IMR-90 (cell line): ENCODE measurements around the gene MRPL11. TPM values are rescaled to one million over a fixed set of nuclear protein-coding genes. Genes with fewer than 3 reads are reported as not detected.
A peak's percentile ranks its signal among the peaks of the same experiment; 100 is the strongest.

Experiments used
- ATAC-seq: fragments of 200-7000 bp; cut with Tn5 transposase; 2 replicates; pipeline ENCODE4 v1.9.1; 2020; ENCODE audit warnings: low read depth, mild to moderate bottlenecking, moderate library complexity
- BruUV-seq: library from RNA; stranded (reverse); fragments of 400-500 nt; replicated peaks from 2 replicates; lab custom pipeline; 2021; lab: Mats Ljungman, UMichigan
- CTCF ChIA-PET: fragments of 300-600 bp; formaldehyde crosslinking; extraction: SDS; loops from one replicate; lab custom pipeline; 2021; ENCODE audit warnings: antibody characterized with exemption; lab: Yijun Ruan, JAX
- POLR2A ChIA-PET: fragments of 300-600 bp; sonication (Branson Sonifier 250); formaldehyde crosslinking; loops from one replicate; lab custom pipeline; 2022; ENCODE audit warnings: antibody characterized with exemption; ENCODE audit not compliant: unreplicated experiment; lab: Charles Lee
- DNase-seq: peaks from one replicate; pipeline ENCODE4 v3.0.0; 2013
- H2AFZ ChIP-seq: replicated peaks from 2 replicates; pipeline ENCODE3; 2013; ENCODE audit warnings: low read length, mild to moderate bottlenecking; ENCODE audit not compliant: poor library complexity
- H2AK5ac ChIP-seq: 2 replicates; pipeline ENCODE4 v1.6.1; 2013; ENCODE audit warnings: low read depth, low read length, inconsistent platforms
- H2AK9ac ChIP-seq: replicated peaks from 2 replicates; pipeline ENCODE3; 2013; ENCODE audit warnings: mild to moderate bottlenecking, low read depth, low read length, moderate library complexity; ENCODE audit not compliant: poor library complexity
- H2BK120ac ChIP-seq: 2 replicates; pipeline ENCODE4 v1.6.1; 2013; ENCODE audit warnings: low read depth, low read length, inconsistent platforms
- H2BK15ac ChIP-seq: 3 replicates; pipeline ENCODE4 v1.6.1; 2013; ENCODE audit warnings: low read depth, low read length, inconsistent platforms
- H2BK20ac ChIP-seq: 2 replicates; pipeline ENCODE4 v1.6.1; 2013; ENCODE audit warnings: low read depth, mild to moderate bottlenecking, inconsistent platforms, low read length, moderate library complexity
- H2BK5ac ChIP-seq: 2 replicates; pipeline ENCODE4 v1.6.1; 2013; ENCODE audit warnings: mild to moderate bottlenecking, low read depth, low read length, inconsistent platforms; ENCODE audit not compliant: poor library complexity, severe bottlenecking
- H3K14ac ChIP-seq: replicated peaks from 2 replicates; pipeline ENCODE4 v1.6.1; 2013; ENCODE audit warnings: low read depth, low read length, inconsistent platforms
- H3K18ac ChIP-seq: 2 replicates; pipeline ENCODE4 v1.6.1; 2013; ENCODE audit warnings: low read depth, low read length, control low read depth
- H3K23ac ChIP-seq: 2 replicates; pipeline ENCODE4 v1.6.1; 2013; ENCODE audit warnings: low read depth, low read length, inconsistent platforms
- H3K27ac ChIP-seq: 2 replicates; pipeline ENCODE4 v1.5.1; 2013; ENCODE audit warnings: mild to moderate bottlenecking, control low read depth, low read length; ENCODE audit not compliant: insufficient read depth
- H3K27me3 ChIP-seq: 2 replicates; pipeline ENCODE4 v1.6.1; 2013; ENCODE audit warnings: low read length; ENCODE audit not compliant: control insufficient read depth, insufficient read depth
- H3K36me3 ChIP-seq: 2 replicates; pipeline ENCODE4 v1.6.1; 2013; ENCODE audit warnings: low read length, mixed read lengths; ENCODE audit not compliant: control insufficient read depth, insufficient read depth
- H3K4ac ChIP-seq: 2 replicates; pipeline ENCODE4 v1.6.1; 2013; ENCODE audit warnings: low read depth, low read length, inconsistent platforms
- H3K4me1 ChIP-seq: 2 replicates; pipeline ENCODE4 v1.6.1; 2013; ENCODE audit warnings: low read length, mixed read lengths; ENCODE audit not compliant: control insufficient read depth, insufficient read depth
- H3K4me2 ChIP-seq: 2 replicates; pipeline ENCODE4 v1.6.1; 2013; ENCODE audit warnings: low read depth, mild to moderate bottlenecking, control low read depth, low read length, moderate library complexity
- H3K4me3 ChIP-seq: 2 replicates; pipeline ENCODE4 v1.5.1; 2013; ENCODE audit warnings: low read depth, mild to moderate bottlenecking, control low read depth, low read length, moderate library complexity; ENCODE audit not compliant: insufficient read depth
- H3K56ac ChIP-seq: 2 replicates; pipeline ENCODE4 v1.6.1; 2013; ENCODE audit warnings: low read length, inconsistent platforms; ENCODE audit not compliant: insufficient read depth; ENCODE audit errors: extremely low read depth
- H3K79me1 ChIP-seq, 2 experiments: 2 replicates each; pipeline ENCODE4 v1.6.1; 2013; ENCODE audit warnings: low read length in 2 of 2, inconsistent platforms in 1 of 2, low read depth in 1 of 2
- H3K9ac ChIP-seq: 2 replicates; pipeline ENCODE4 v1.6.1; 2013; ENCODE audit warnings: low read depth, low read length, control low read depth
- H3K9me1 ChIP-seq: 2 replicates; pipeline ENCODE4 v1.6.1; 2013; ENCODE audit warnings: low read length, inconsistent platforms; ENCODE audit not compliant: insufficient read depth
- H3K9me3 ChIP-seq: 2 replicates; pipeline ENCODE4 v1.6.1; 2013; ENCODE audit warnings: low read length; ENCODE audit not compliant: control insufficient read depth, insufficient read depth
- H4K20me1 ChIP-seq: 2 replicates; pipeline ENCODE4 v1.6.1; 2013; ENCODE audit warnings: low read length, inconsistent platforms; ENCODE audit not compliant: insufficient read depth
- H4K5ac ChIP-seq: 2 replicates; pipeline ENCODE4 v1.6.1; 2013; ENCODE audit warnings: mild to moderate bottlenecking, low read depth, low read length, control low read depth
- H4K8ac ChIP-seq, 2 experiments: 2 replicates each; pipeline ENCODE4 v1.6.1; 2013; ENCODE audit warnings: low read depth in 2 of 2, low read length in 2 of 2, control low read depth in 1 of 2, inconsistent platforms in 1 of 2
- H4K91ac ChIP-seq: 2 replicates; pipeline ENCODE4 v1.6.1; 2013; ENCODE audit warnings: low read depth, low read length, inconsistent platforms; ENCODE audit not compliant: insufficient read depth
- BHLHE40 ChIP-seq: fragments of 150-350 bp; IDR thresholded peaks from 2 replicates; pipeline ENCODE4 v1.6.1; 2016; ENCODE audit warnings: mild to moderate bottlenecking, low read depth, low read length
- CEBPB ChIP-seq: IDR thresholded peaks from 2 replicates; pipeline ENCODE4 v1.6.1; 2012; ENCODE audit warnings: low read depth, low read length, improper control_type of control experiment
- CHD1 ChIP-seq: IDR thresholded peaks from 2 replicates; pipeline ENCODE4 v1.6.1; 2012; ENCODE audit warnings: low read depth, low read length, improper control_type of control experiment
- CTCF ChIP-seq: conservative IDR thresholded peaks from 2 replicates; pipeline ENCODE4 v1.5.1; 2012; ENCODE audit warnings: mild to moderate bottlenecking, low read depth, low read length, improper control_type of control experiment
- ELK1 ChIP-seq: fragments of 150-350 bp; IDR thresholded peaks from 2 replicates; pipeline ENCODE4 v1.6.1; 2016; ENCODE audit warnings: low read depth, mild to moderate bottlenecking, low read length, moderate library complexity, borderline replicate concordance
- FOS ChIP-seq: fragments of 150-350 bp; IDR thresholded peaks from 2 replicates; pipeline ENCODE4 v1.6.1; 2016; ENCODE audit warnings: low read depth, low read length
- MAZ ChIP-seq: IDR thresholded peaks from 2 replicates; pipeline ENCODE4 v1.6.1; 2012; ENCODE audit warnings: low read depth, mild to moderate bottlenecking, low read length, improper control_type of control experiment, moderate library complexity, borderline replicate concordance
- MXI1 ChIP-seq: IDR thresholded peaks from 2 replicates; pipeline ENCODE4 v1.6.1; 2012; ENCODE audit warnings: low read depth, mild to moderate bottlenecking, low read length, moderate library complexity, borderline replicate concordance
- NFE2L2 ChIP-seq: fragments of 150-350 bp; IDR thresholded peaks from 2 replicates; pipeline ENCODE4 v1.6.1; 2016; ENCODE audit warnings: low read depth, mild to moderate bottlenecking, low read length
- POLR2A ChIP-seq: IDR thresholded peaks from 2 replicates; pipeline ENCODE4 v1.6.1; 2012; ENCODE audit warnings: mild to moderate bottlenecking, low read depth, low read length
- RAD21 ChIP-seq: IDR thresholded peaks from 2 replicates; pipeline ENCODE4 v1.6.1; 2012; ENCODE audit warnings: low read length, improper control_type of control experiment
- RCOR1 ChIP-seq: IDR thresholded peaks from 2 replicates; pipeline ENCODE4 v1.6.1; 2012; ENCODE audit warnings: mild to moderate bottlenecking, low read length, improper control_type of control experiment; ENCODE audit not compliant: insufficient replicate concordance
- RFX5 ChIP-seq: IDR thresholded peaks from 2 replicates; pipeline ENCODE4 v1.8.0; 2012; ENCODE audit warnings: low read depth, mild to moderate bottlenecking, low read length, moderate library complexity
- SMC3 ChIP-seq: fragments of 150-350 bp; IDR thresholded peaks from 2 replicates; pipeline ENCODE4 v1.6.1; 2016; ENCODE audit warnings: low read depth, mild to moderate bottlenecking, antibody characterized with exemption, low read length, moderate library complexity
- WGBS, 2 experiments: methylation state at CpG; one replicate each; pipeline versions ENCODE4 v1.1.5 to v1.1.7; 2013; ENCODE audit warnings: missing lambda C conversion rate in 2 of 2; ENCODE audit not compliant: insufficient read length in 1 of 2; ENCODE audit errors: extremely low coverage in 2 of 2; 5-methylcytosine and 5-hydroxymethylcytosine counted together
- dilution Hi-C: fragments of 300-500 bp; cut with HindIII; formaldehyde crosslinking; loops from one replicate; pipeline ENCODE4 v1.14.3; 2018; ENCODE audit warnings: low sequenced_read_pairs; ENCODE audit not compliant: unreplicated experiment
- in situ Hi-C: fragments of 300-500 bp; cut with MboI; formaldehyde crosslinking; loops from 3 replicates; pipeline ENCODE4 v1.14.3; 2019; ENCODE audit warnings: low sequenced_read_pairs, inconsistent platforms, mixed read lengths
- intact Hi-C: fragments of 100-400 bp; cut with micrococcal nuclease; formaldehyde crosslinking; loops from 2 replicates; pipeline ENCODE4 v1.10.0; 2022
- polyA plus RNA-seq, 3 experiments: library from polyadenylated mRNA; depleted of rRNA; stranded (reverse); fragments of >200 nt; gene quantifications; 2 replicates each; pipeline ENCODE4 v1.2.3, GENCODE V29; 2012; ENCODE audit warnings: low replicate concordance in 1 of 3
- total RNA-seq: library from RNA; depleted of rRNA; stranded (reverse); fragments of >200 nt; gene quantifications from 2 replicates; pipeline ENCODE4 v1.2.3, GENCODE V29; 2012

The MRPL11 gene
- total and polyA plus RNA-seq, 2 of the 4 experiments (the other 2 are of a cell fraction): 45.5 to 45.6 TPM

GRCh38 chr11:66418168-66418985 lies 20.3 kb downstream of the MRPL11 start:
- H2BK120ac ChIP-seq: no peak overlapping the region
- H2AK5ac ChIP-seq: 0 out of 2 replicates have a peak overlapping the region, but pooled peaks have one; percentile 33
- peaks cover 33% of the 10 kb centered on the region for H3K9me1 ChIP-seq
- H2AK9ac ChIP-seq: peak overlapping the region; percentile 38
- no TSS peak for BruUV-seq
- H3K9me3 ChIP-seq: no peaks in the 10 kb centered on the region
- no peak overlapping the region for H4K91ac ChIP-seq
- H3K27me3 ChIP-seq: peaks cover 6% of the 10 kb centered on the region
- CTCF ChIA-PET: interaction anchor here (0.6 to 1.3 kb wide), 5 partner anchors 9 to 65 kb away, joined by 3 to 9 read pairs (median 6); no protein-coding TSS in a partner anchor
- H3K79me1 ChIP-seq: peaks cover 0 to 31% of the 10 kb centered on the region in 2 experiments; a peak in 2 of 4 replicates
- ATAC-seq (peak; percentile 84), DNase-seq (peak; percentile 97)
- dilution Hi-C loops: no loop called here
- peak overlapping the region; percentile 25 for H2AFZ ChIP-seq
- no peak overlapping the region for H3K18ac ChIP-seq
- H3K4me3 ChIP-seq: no peak overlapping the region
- WGBS, 2 experiments: no CpG with 5 or more reads among the region's 16 CpGs
- no peak overlapping the region for H2BK15ac ChIP-seq
- no peak overlapping the region for H2BK5ac ChIP-seq
- no peak overlapping the region for H3K56ac ChIP-seq
- no peak overlapping the region for H3K27ac ChIP-seq
- no peak overlapping the region for H2BK20ac ChIP-seq
- H3K14ac ChIP-seq: no peak overlapping the region
- H3K36me3 ChIP-seq: no peaks in the 10 kb centered on the region
- H3K9ac ChIP-seq: no peak overlapping the region
- H4K20me1 ChIP-seq: peaks cover 50% of the 10 kb centered on the region
- H3K4me1 ChIP-seq: peaks cover 3% of the 10 kb centered on the region; the same call in 1 of the 2 replicates
- H4K8ac ChIP-seq: no peak overlapping the region
- no peak overlapping the region for H3K23ac ChIP-seq
- H3K4me2 ChIP-seq: no peak overlapping the region; the same call in 1 of the 2 replicates
- H4K5ac ChIP-seq: no peak overlapping the region
- POLR2A ChIA-PET: interaction anchor here (0.5 kb wide), 1 partner anchor 10 kb away, joined by 3 read pairs; no protein-coding TSS in a partner anchor
- intact Hi-C loops: no loop called here
- H3K4ac ChIP-seq: no peak overlapping the region
- in situ Hi-C loops: no loop called here
- peak; percentile 26; the same call in 1 of the 2 replicates for TF ChIP-seq RAD21
- TF ChIP-seq RCOR1: peak; percentile 49
- peak; percentile 55; the same call in 1 of the 2 replicates for TF ChIP-seq CEBPB
- TF ChIP-seq CHD1: no peak
- TF ChIP-seq RFX5: 0 out of 2 replicates have a peak, but pooled peaks have one; percentile 4
- peak; percentile 59; the same call in 1 of the 2 replicates for TF ChIP-seq NFE2L2
- TF ChIP-seq MAZ: peak; percentile 96
- TF ChIP-seq ELK1: no peak
- TF ChIP-seq FOS: peak; percentile 99
- peak; percentile 79 for TF ChIP-seq BHLHE40
- 0 out of 2 replicates have a peak, but pooled peaks have one; percentile 29 for TF ChIP-seq MXI1
- no peak for TF ChIP-seq POLR2A
- TF ChIP-seq CTCF: peak; percentile 72
- TF ChIP-seq SMC3: peak; percentile 43; the same call in 1 of the 2 replicates
